H9 (cell line): ENCODE results near the gene CRMP1. TPM values are rescaled to one million over a fixed set of nuclear protein-coding genes. Genes with fewer than 3 reads are reported as not detected.
A peak's percentile ranks its signal among the peaks of the same experiment; 100 is the strongest.

Source experiments
- DNase-seq: peaks from one replicate; pipeline ENCODE4 v3.0.0-alpha.2; 2017
- H2AFZ ChIP-seq: one replicate; pipeline ENCODE4 v1.6.1; 2013; ENCODE audit warnings: mild to moderate bottlenecking, low read length, control low read depth, moderate library complexity
- H2AK5ac ChIP-seq: 2 replicates; pipeline ENCODE4 v1.6.1; 2013; ENCODE audit warnings: low read length, control low read depth, mixed read lengths; ENCODE audit not compliant: insufficient read length
- H2BK120ac ChIP-seq: one replicate; pipeline ENCODE4 v1.6.1; 2013; ENCODE audit warnings: low read depth, mild to moderate bottlenecking, low read length, control low read depth, inconsistent platforms; ENCODE audit not compliant: poor library complexity, severe bottlenecking
- H2BK12ac ChIP-seq: 2 replicates; pipeline ENCODE4 v1.6.1; 2013; ENCODE audit warnings: low read length, control low read depth, mixed read lengths, low read depth; ENCODE audit not compliant: insufficient read length
- H2BK15ac ChIP-seq: 2 replicates; pipeline ENCODE4 v1.6.1; 2013; ENCODE audit warnings: low read depth, low read length, control low read depth
- H2BK20ac ChIP-seq: one replicate; pipeline ENCODE4 v1.6.1; 2013; ENCODE audit warnings: low read depth, mild to moderate bottlenecking, low read length, control low read depth, inconsistent platforms; ENCODE audit not compliant: poor library complexity, severe bottlenecking
- H2BK5ac ChIP-seq: 2 replicates; pipeline ENCODE4 v1.6.1; 2013; ENCODE audit warnings: low read length, control low read depth, mixed read lengths; ENCODE audit not compliant: insufficient read length
- H3K14ac ChIP-seq: 2 replicates; pipeline ENCODE4 v1.6.1; 2013; ENCODE audit warnings: low read length, control low read depth; ENCODE audit not compliant: insufficient read depth
- H3K18ac ChIP-seq: 2 replicates; pipeline ENCODE4 v1.6.1; 2013; ENCODE audit warnings: low read depth, mild to moderate bottlenecking, mixed read lengths, low read length, control low read depth; ENCODE audit not compliant: insufficient read length
- H3K23ac ChIP-seq: 2 replicates; pipeline ENCODE4 v1.6.1; 2013; ENCODE audit warnings: low read length, control low read depth, mixed read lengths, low read depth; ENCODE audit not compliant: insufficient read length
- H3K23me2 ChIP-seq: 2 replicates; pipeline ENCODE4 v1.6.1; 2013; ENCODE audit warnings: low read depth, mild to moderate bottlenecking, mixed read lengths, low read length, control low read depth; ENCODE audit not compliant: insufficient read length, poor library complexity, severe bottlenecking
- H3K27ac ChIP-seq: 2 replicates; pipeline ENCODE4 v1.5.1; 2013; ENCODE audit warnings: low read length, control low read depth, mixed read lengths, low read depth; ENCODE audit not compliant: insufficient read length
- H3K27me3 ChIP-seq: 2 replicates; pipeline ENCODE4 v1.6.1; 2013; ENCODE audit warnings: low read length, control low read depth, inconsistent platforms; ENCODE audit not compliant: insufficient read depth
- H3K4ac ChIP-seq: 2 replicates; pipeline ENCODE4 v1.6.1; 2013; ENCODE audit warnings: low read depth, mild to moderate bottlenecking, control low read depth, inconsistent platforms, low read length, moderate library complexity
- H3K4me1 ChIP-seq: 2 replicates; pipeline ENCODE4 v1.6.1; 2013; ENCODE audit warnings: low read length, control low read depth, inconsistent platforms; ENCODE audit not compliant: insufficient read depth
- H3K4me2 ChIP-seq: 2 replicates; pipeline ENCODE4 v1.6.1; 2013; ENCODE audit warnings: low read length, control low read depth, mixed read lengths; ENCODE audit not compliant: insufficient read length, insufficient read depth
- H3K56ac ChIP-seq: 2 replicates; pipeline ENCODE4 v1.6.1; 2013; ENCODE audit warnings: low read depth, mild to moderate bottlenecking, mixed read lengths, low read length, control low read depth; ENCODE audit not compliant: insufficient read length
- H3K79me1 ChIP-seq: 2 replicates; pipeline ENCODE4 v1.6.1; 2013; ENCODE audit warnings: low read depth, mild to moderate bottlenecking, moderate library complexity, low read length, control low read depth, inconsistent platforms; ENCODE audit not compliant: insufficient read depth, poor library complexity, severe bottlenecking
- H3K79me2 ChIP-seq: 2 replicates; pipeline ENCODE4 v1.6.1; 2013; ENCODE audit warnings: low read length, control low read depth, inconsistent platforms; ENCODE audit not compliant: insufficient read depth
- H3K9ac ChIP-seq: 2 replicates; pipeline ENCODE4 v1.6.1; 2013; ENCODE audit warnings: low read length, control low read depth, mixed read lengths; ENCODE audit not compliant: insufficient read length; ENCODE audit errors: extremely low read depth
- H3K9me3 ChIP-seq: one replicate; pipeline ENCODE4 v1.6.1; 2013; ENCODE audit warnings: low read depth, low read length, inconsistent platforms; ENCODE audit not compliant: control insufficient read depth
- H3T11ph ChIP-seq: one replicate; pipeline ENCODE4 v1.6.1; 2013; ENCODE audit warnings: mild to moderate bottlenecking, low read length, control low read depth, inconsistent platforms
- H4K20me1 ChIP-seq: one replicate; pipeline ENCODE4 v1.6.1; 2013; ENCODE audit not compliant: control insufficient read depth, insufficient read length, insufficient read depth
- H4K5ac ChIP-seq: 2 replicates; pipeline ENCODE4 v1.6.1; 2013; ENCODE audit warnings: low read depth, mild to moderate bottlenecking, mixed read lengths, low read length, control low read depth; ENCODE audit not compliant: insufficient read length
- H4K8ac ChIP-seq: replicated peaks from 2 replicates; pipeline ENCODE4 v1.6.1; 2013; ENCODE audit warnings: low read length, control low read depth, mixed read lengths, low read depth; ENCODE audit not compliant: insufficient read length
- H4K91ac ChIP-seq: 2 replicates; pipeline ENCODE4 v1.6.1; 2013; ENCODE audit warnings: low read depth, mild to moderate bottlenecking, moderate library complexity, mixed read lengths, low read length, control low read depth; ENCODE audit not compliant: insufficient read length
- H3K27ac Mint-ChIP-seq, 3 experiments: 2 replicates in 2 of 3; 3 replicates in 1 of 3; pipeline ENCODE4 v1.8.0; 2020 to 2021; ENCODE audit warnings: mixed read lengths in 3 of 3, mild to moderate bottlenecking in 1 of 3, moderate library complexity in 1 of 3
- H3K27me3 Mint-ChIP-seq: 2 replicates; pipeline ENCODE4 v1.8.0; 2021; ENCODE audit warnings: low read depth, mild to moderate bottlenecking, moderate library complexity, mixed read lengths
- H3K36me3 Mint-ChIP-seq, 3 experiments: 2 replicates in 2 of 3; 3 replicates in 1 of 3; pipeline ENCODE4 v1.8.0; 2020 to 2021; ENCODE audit warnings: low read depth in 3 of 3, mixed read lengths in 3 of 3; ENCODE audit not compliant: insufficient read depth in 1 of 3
- H3K4me1 Mint-ChIP-seq, 2 experiments: 2 replicates each; pipeline ENCODE4 v1.8.0; 2020; ENCODE audit warnings: mixed read lengths in 2 of 2
- H3K4me3 Mint-ChIP-seq, 2 experiments: 2 replicates in 1 of 2; 3 replicates in 1 of 2; pipeline ENCODE4 v1.8.0; 2020 to 2021; ENCODE audit warnings: mild to moderate bottlenecking in 2 of 2, mixed read lengths in 2 of 2, moderate library complexity in 1 of 2
- H3K9me3 Mint-ChIP-seq, 2 experiments: 2 replicates in 1 of 2; 3 replicates in 1 of 2; pipeline ENCODE4 v1.8.0; 2020; ENCODE audit warnings: mild to moderate bottlenecking in 2 of 2, mixed read lengths in 2 of 2, moderate library complexity in 1 of 2
- CTCF ChIP-seq: fragments of 200-600 bp; sonication (generic); conservative IDR thresholded peaks from 3 replicates; pipeline ENCODE4 v1.8.0; 2021; ENCODE audit warnings: antibody characterized with exemption, mild to moderate bottlenecking
- WGBS: extraction: QIAGEN DNeasy Blood & Tissue Kit; methylation state at CpG from one replicate; pipeline ENCODE4 v1.1.7; 2013; ENCODE audit warnings: missing lambda C conversion rate, low lambda C conversion rate, mixed read lengths; ENCODE audit not compliant: insufficient read length; ENCODE audit errors: extremely low coverage; 5-methylcytosine and 5-hydroxymethylcytosine counted together
- total RNA-seq: library from RNA; stranded (reverse); gene quantifications from 2 replicates; pipeline ENCODE4 v1.2.1, GENCODE V29; 2021

CRMP1 gene
- total RNA-seq, 1 experiment from 2014 or later, result 71.6 TPM

GRCh38 chr4:5785806-5786680, 106.8 kb downstream of the CRMP1 start:
- Histone ChIP-seq H3K18ac (no peak overlapping the region), H3K56ac (no peak overlapping the region), H2BK120ac (no peak overlapping the region), H3K9me3 (no peaks in the 10 kb centered on the region), H3T11ph (no peak overlapping the region), H2BK5ac (no peak overlapping the region), H3K79me2 (0 out of 2 replicates have a peak, but pooled peaks cover 2% of the 10 kb centered on the region), H2BK15ac (no peak overlapping the region), H3K14ac (no peak overlapping the region), H3K23me2 (no peaks in the 10 kb centered on the region), H3K27ac (no peak overlapping the region), H4K91ac (no peak overlapping the region), H3K27me3 (no peaks in the 10 kb centered on the region), H2AFZ (no peak overlapping the region), H4K20me1 (no peaks in the 10 kb centered on the region), H3K23ac (no peak overlapping the region), H4K8ac (no peak overlapping the region), H3K4me1 (no peaks in the 10 kb centered on the region), H2BK20ac (no peak overlapping the region), H4K5ac (no peak overlapping the region), H3K9ac (no peak overlapping the region), H3K79me1 (no peaks in the 10 kb centered on the region), H3K4ac (no peak overlapping the region), H2BK12ac (no peak overlapping the region), H3K4me2 (no peak overlapping the region), H2AK5ac (no peak overlapping the region)
- Mint-ChIP-seq H3K4me1 (peaks cover 15 to 16% of the 10 kb centered on the region in 2 experiments; a peak in 3 of 4 replicates), H3K36me3 (peaks cover 32 to 42% (median 35%) of the 10 kb centered on the region in 3 experiments), H3K27me3 (no peaks in the 10 kb centered on the region), H3K4me3 (no peak overlapping the region), H3K9me3 (peaks cover 0 to 3% of the 10 kb centered on the region in 2 experiments; a peak in 2 of 5 replicates), H3K27ac (no peak overlapping the region)
- WGBS, result no CpG with 5 or more reads among the region's 9 CpGs
- TF ChIP-seq CTCF, result no peak
- DNase-seq, result peak; percentile 8
